VCaP (cell line): ENCODE measurements around the gene SWT1.
"Not testable (repeated sequence)": the region's sequence is repeated elsewhere in the genome, so short reads cannot be mapped to it uniquely, and the experiment has no call there.

ENCODE experiments used
- H3K27ac ChIP-seq: fragments of 450-650 bp; 2 replicates; pipeline ENCODE4 v1.5.1; 2017
- TF ChIP-seq, protein P1 (sequence below): fragments of 450-650 bp; conservative IDR thresholded peaks from 2 replicates; pipeline ENCODE4 v1.5.1; 2017; ENCODE audit warnings: mild to moderate bottlenecking, moderate library complexity

SWT1 gene

DNA sequence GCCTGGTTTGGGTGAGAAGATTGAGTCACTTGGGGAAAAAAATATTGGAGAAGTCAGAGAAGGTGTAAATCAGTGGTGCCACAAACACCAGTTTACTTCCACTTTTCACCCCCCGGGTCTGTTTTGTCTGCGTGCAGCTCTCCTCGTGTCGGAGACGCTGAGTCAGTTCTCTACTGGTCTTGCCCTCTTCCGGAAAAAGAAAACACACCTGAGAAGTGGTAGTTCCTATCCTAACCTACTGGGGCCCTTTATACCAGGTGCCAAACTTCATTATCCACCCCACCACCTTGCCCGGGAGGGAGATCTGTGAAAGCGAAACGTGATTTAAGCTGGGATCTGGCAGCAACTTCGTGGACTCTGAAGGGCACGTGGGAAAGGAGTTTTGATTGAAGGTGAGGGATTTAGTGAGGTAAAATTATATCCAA is 160.9 kb downstream of the SWT1 start:
- H3K27ac ChIP-seq = peak overlapping the region; percentile 92

DNA sequence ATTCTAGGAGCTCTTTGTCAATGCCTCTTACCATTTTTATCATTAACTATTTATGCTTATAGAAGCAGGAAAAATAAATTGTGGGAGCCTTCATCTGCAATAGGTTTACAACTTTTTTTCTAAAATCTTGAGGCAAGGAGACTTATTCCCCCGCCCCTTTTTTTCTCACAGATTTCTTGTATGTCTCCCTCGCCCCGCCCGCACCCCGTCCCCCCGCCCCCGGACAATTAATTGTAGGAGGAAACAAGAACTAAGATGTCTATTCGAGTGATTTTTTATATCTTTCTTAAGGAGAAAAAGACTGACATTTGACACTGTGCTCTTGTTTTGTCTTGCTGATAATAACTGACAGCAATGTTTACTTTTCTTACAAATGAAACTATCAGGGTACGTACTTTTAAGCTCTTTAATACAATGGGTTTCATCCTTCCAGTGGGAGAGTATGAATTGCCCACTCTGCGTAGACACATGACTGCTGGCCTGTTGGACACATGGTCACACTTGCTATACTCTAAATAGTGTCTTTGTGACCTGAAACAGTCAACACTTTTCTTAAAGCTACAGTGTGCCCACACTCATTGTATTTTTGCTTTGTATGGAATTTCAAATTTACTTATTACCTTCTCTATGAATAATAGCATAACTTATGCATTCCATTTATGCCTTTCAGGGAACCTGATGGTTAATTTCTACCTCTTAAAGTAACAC is 161.6 kb downstream of the SWT1 start:
- peak overlapping the region; percentile 92; the same call in 1 of the 2 replicates for H3K27ac ChIP-seq
- TF ChIP-seq, protein P1, sequence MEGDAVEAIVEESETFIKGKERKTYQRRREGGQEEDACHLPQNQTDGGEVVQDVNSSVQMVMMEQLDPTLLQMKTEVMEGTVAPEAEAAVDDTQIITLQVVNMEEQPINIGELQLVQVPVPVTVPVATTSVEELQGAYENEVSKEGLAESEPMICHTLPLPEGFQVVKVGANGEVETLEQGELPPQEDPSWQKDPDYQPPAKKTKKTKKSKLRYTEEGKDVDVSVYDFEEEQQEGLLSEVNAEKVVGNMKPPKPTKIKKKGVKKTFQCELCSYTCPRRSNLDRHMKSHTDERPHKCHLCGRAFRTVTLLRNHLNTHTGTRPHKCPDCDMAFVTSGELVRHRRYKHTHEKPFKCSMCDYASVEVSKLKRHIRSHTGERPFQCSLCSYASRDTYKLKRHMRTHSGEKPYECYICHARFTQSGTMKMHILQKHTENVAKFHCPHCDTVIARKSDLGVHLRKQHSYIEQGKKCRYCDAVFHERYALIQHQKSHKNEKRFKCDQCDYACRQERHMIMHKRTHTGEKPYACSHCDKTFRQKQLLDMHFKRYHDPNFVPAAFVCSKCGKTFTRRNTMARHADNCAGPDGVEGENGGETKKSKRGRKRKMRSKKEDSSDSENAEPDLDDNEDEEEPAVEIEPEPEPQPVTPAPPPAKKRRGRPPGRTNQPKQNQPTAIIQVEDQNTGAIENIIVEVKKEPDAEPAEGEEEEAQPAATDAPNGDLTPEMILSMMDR = no peak

More for the DNA sequence above, 160.9 kb downstream of the SWT1 start:
- TF ChIP-seq, protein P1 = no peak

DNA sequence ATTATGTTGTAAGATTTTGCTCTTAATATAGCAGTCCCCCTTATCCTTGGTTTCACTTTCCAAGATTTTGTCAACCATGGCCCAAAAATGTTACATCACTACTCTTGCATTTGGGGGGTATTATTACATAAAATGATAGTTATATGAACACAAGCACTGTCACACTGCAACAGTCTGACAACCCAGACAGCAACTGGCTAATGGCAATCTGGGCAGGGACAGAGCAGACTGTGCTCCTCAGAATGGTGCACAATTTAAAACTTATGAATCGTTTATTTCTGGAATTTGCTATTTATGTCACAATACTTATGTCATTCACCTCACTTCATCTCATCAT is 162.1 kb downstream of the SWT1 start:
- TF ChIP-seq, protein P1 = no peak
- no peak overlapping the region for H3K27ac ChIP-seq

DNA sequence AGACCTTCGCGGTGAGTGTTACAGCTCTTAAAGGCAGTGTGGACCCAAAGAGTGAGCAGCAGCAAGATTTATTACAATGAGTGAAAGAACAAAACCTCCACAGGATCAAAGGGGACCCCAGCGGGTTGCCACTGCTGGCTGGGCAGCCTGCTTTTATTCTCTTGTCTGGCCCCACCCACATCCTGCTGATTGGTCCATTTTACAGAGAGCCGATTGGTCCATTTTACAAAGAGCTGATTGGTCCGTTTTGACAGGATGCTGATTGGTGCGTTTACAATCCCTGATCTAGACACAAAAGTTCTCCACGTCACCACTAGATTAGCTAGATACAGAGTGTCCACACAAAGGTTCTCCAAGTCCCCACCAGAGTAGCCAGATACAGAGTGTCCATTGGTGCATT is 164.1 kb downstream of the SWT1 start:
- not testable (repeated sequence) for H3K27ac ChIP-seq

DNA sequence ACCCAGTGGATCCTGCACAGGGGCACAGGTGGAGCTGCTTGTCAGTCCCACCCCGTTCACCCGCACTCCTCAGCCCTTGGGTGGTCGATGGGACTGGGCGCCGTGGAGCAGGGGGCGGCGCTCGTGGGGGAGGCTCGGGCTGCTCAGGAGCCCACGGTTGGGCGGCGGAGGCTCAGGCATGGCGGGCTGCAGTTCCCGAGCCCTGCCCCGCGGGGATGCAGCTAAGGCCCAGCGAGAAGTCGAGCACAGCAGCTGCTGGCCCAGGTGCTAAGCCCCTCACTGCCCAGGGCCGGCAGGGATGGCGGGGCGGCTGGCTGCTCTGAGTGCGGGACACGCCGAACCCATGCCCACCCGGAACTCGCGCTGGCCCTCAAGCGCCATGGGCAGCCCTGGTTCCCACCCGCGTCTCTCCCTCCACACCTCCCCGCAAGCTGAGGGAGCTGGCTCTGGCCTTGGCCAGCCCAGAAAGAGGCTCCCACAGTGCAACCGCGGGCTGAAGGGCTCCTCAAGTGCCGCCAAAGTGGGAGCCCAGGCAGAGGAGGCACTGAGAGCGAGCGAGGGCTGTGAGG is 164.8 kb downstream of the SWT1 start:
- not testable (repeated sequence) for H3K27ac ChIP-seq

DNA sequence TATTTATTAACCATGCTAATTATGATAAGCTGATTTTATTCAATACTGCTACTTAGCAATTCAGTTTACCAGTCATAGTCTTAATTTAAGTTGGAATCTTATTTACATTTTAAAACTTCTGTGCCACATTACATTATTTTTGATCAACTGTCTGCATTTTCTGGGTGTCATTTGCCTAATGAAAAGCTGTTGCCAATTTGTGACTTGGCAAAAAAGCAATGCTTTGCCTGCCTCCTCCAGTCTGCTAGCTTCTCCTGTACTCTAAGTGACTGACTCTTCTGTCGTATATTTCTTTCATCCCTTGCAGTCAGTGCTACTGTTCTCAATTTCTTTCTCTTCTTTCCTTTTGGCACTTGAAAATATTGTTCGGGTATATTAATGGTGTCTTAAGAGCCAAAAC is 165.7 kb downstream of the SWT1 start:
- no peak overlapping the region for H3K27ac ChIP-seq
- TF ChIP-seq, protein P1 = no peak

DNA sequence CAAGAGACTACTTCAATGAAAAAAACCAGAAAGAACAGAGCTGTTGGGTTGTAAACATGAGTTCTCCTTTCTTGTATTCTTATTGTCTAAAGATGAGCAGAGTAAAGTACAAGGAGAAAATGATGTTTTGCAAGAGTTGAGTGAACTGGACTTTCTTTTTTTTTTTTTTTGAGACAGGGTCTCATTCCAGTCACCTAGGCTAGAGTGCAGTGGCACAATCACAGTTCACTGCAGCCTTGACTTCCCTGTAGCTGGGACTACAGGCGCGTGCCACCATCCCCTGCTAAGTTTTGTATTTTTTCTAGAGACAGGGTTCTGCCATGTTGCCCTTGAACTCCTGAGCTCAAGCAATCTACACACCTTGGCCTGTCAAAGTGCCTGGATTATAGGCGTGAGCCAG is 167.2 kb downstream of the SWT1 start:
- no peak overlapping the region for H3K27ac ChIP-seq
- TF ChIP-seq, protein P1 = no peak

DNA sequence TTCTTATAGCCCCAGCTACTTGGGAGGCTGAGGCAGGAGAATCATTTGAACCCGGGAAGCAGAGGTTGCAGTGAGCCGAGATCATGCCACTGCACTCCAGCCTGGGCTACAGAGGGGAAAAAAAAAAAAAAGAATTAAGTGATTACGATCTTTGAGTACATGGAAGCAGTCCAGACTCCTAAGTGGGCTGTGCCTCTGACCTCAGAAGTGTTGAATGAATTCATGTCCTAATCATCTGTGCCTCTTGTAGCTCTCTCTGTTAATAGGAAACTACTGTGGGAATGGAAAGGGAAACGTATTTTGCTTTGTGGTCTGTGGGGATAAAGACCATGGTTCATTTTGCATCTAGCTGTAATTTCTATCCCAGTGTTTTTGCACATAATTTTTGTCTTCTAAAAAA is 168.4 kb downstream of the SWT1 start:
- TF ChIP-seq, protein P1 = no peak
- H3K27ac ChIP-seq = no peak overlapping the region
